Measurements from ENCODE around the gene FGF6. TPM values are rescaled to one million over a fixed set of nuclear protein-coding genes. Genes with fewer than 3 reads are reported as not detected.
"Not testable (repeated sequence)": the region's sequence is repeated elsewhere in the genome, so short reads cannot be mapped to it uniquely, and the experiment has no call there.

The FGF6 gene
- total and polyA plus RNA-seq, 2 donors (not counting 1 experiment from before 2014, with no cell fraction given) = not detected

GRCh38 chr12:4460761-4461160 lies 15.1 kb upstream of the FGF6 start:
- no peaks in the 10 kb centered on the region for H3K36me3 ChIP-seq (ENCODE audit: control insufficient read depth, insufficient read depth, low read length)
- TF ChIP-seq CTCF (conservative IDR thresholded peaks at IDR 0.05 in 1 of 2, IDR thresholded peaks at IDR 0.05 in 1 of 2; ENCODE audit: low read depth in 1 of 2, low read length in 2 of 2) (no peak), EZH2 (IDR thresholded peaks at IDR 0.05; ENCODE audit: low read length, missing control alignments) (no peak)
- DNase-seq (ENCODE audit: low read depth in 2 of 2) = no peak
- H3K27me3 ChIP-seq (ENCODE audit: control insufficient read depth, insufficient read depth, low read length) = no peaks in the 10 kb centered on the region
- no peaks in the 10 kb centered on the region for H3K9me3 ChIP-seq (ENCODE audit: control insufficient read depth, insufficient read depth, low read depth, low read length)
- no peaks in the 10 kb centered on the region for H3K4me1 ChIP-seq (ENCODE audit: control insufficient read depth, extremely low read depth, insufficient read depth, low read length)
- no peak overlapping the region for H3K4me2 ChIP-seq (ENCODE audit: extremely low read depth, insufficient read depth, low read length)
- H3K79me2 ChIP-seq (ENCODE audit: control insufficient read depth, insufficient read depth, low read length) = no peaks in the 10 kb centered on the region
- no peak overlapping the region for H3K4me3 ChIP-seq (replicated peaks in 1 of 4; ENCODE audit: control extremely low read depth in 1 of 4, insufficient read depth in 1 of 4, low read depth in 3 of 4, low read length in 4 of 4)
- no peaks in the 10 kb centered on the region for H4K20me1 ChIP-seq (ENCODE audit: control insufficient read depth, extremely low read depth, insufficient read depth, low read length)
- no peak overlapping the region for H2AFZ ChIP-seq (ENCODE audit: low read length)
- no peak overlapping the region for H3K27ac ChIP-seq (ENCODE audit: insufficient read depth, low read length)
- no peak overlapping the region for H3K9ac ChIP-seq (ENCODE audit: insufficient read depth, low read length)

GRCh38 chr12:4455849-4456248 lies 10.2 kb upstream of the FGF6 start:
- H3K27me3 ChIP-seq (ENCODE audit: control insufficient read depth, insufficient read depth, low read length); H3K27ac ChIP-seq (ENCODE audit: insufficient read depth, low read length); H3K9ac ChIP-seq (ENCODE audit: insufficient read depth, low read length); H2AFZ ChIP-seq (ENCODE audit: low read length); DNase-seq (ENCODE audit: low read depth in 2 of 2); H3K9me3 ChIP-seq (ENCODE audit: control insufficient read depth, insufficient read depth, low read depth, low read length); H3K36me3 ChIP-seq (ENCODE audit: control insufficient read depth, insufficient read depth, low read length); H3K4me2 ChIP-seq (ENCODE audit: extremely low read depth, insufficient read depth, low read length); H4K20me1 ChIP-seq (ENCODE audit: control insufficient read depth, extremely low read depth, insufficient read depth, low read length); H3K79me2 ChIP-seq (ENCODE audit: control insufficient read depth, insufficient read depth, low read length); H3K4me3 ChIP-seq (replicated peaks in 1 of 4; ENCODE audit: control extremely low read depth in 1 of 4, insufficient read depth in 1 of 4, low read depth in 3 of 4, low read length in 4 of 4); H3K4me1 ChIP-seq (ENCODE audit: control insufficient read depth, extremely low read depth, insufficient read depth, low read length): not testable (repeated sequence)

- Histone ChIP-seq H3K4me1 (ENCODE audit: control insufficient read depth, extremely low read depth, insufficient read depth, low read length) (no peaks in the 10 kb centered on the region), H2AFZ (ENCODE audit: low read length) (no peak overlapping the region), H3K79me2 (ENCODE audit: control insufficient read depth, insufficient read depth, low read length) (no peaks in the 10 kb centered on the region), H3K9ac (ENCODE audit: insufficient read depth, low read length) (no peak overlapping the region), H3K9me3 (ENCODE audit: control insufficient read depth, insufficient read depth, low read depth, low read length) (no peaks in the 10 kb centered on the region), H3K36me3 (ENCODE audit: control insufficient read depth, insufficient read depth, low read length) (no peaks in the 10 kb centered on the region), H3K4me3 (replicated peaks in 1 of 4; ENCODE audit: control extremely low read depth in 1 of 4, insufficient read depth in 1 of 4, low read depth in 3 of 4, low read length in 4 of 4) (no peak overlapping the region), H3K27ac (ENCODE audit: insufficient read depth, low read length) (no peak overlapping the region), H3K4me2 (ENCODE audit: extremely low read depth, insufficient read depth, low read length) (no peak overlapping the region), H4K20me1 (ENCODE audit: control insufficient read depth, extremely low read depth, insufficient read depth, low read length) (no peaks in the 10 kb centered on the region), H3K27me3 (ENCODE audit: control insufficient read depth, insufficient read depth, low read length) (peaks cover 4% of the 10 kb centered on the region)
- no peak for TF ChIP-seq CTCF (conservative IDR thresholded peaks at IDR 0.05 in 1 of 2, IDR thresholded peaks at IDR 0.05 in 1 of 2; ENCODE audit: low read depth in 1 of 2, low read length in 2 of 2)
- DNase-seq (ENCODE audit: low read depth in 2 of 2) = no peak
Measured at GRCh38 chr12:4454315-4454860, 8.8 kb upstream of the FGF6 start.

Measured in fibroblast of lung (primary cell).